T-helper 1 cell treated with Interleukin-12 subunit alpha and Interleukin-12 subunit beta and Interleukin-4 antibody, amounts not matched to agents 30 μg/mL and 1 μg/mL, for 36 hours (primary cell): ENCODE data around the gene MEG3.
"Not testable (repeated sequence)": the region's sequence is repeated elsewhere in the genome, so short reads cannot be mapped to it uniquely, and the experiment has no call there.

ENCODE experiments used
- H3K27ac Mint-ChIP-seq: one replicate; pipeline ENCODE4 v1.8.0; 2021; ENCODE audit warnings: mild to moderate bottlenecking, mixed read lengths
- H3K27me3 Mint-ChIP-seq: one replicate; pipeline ENCODE4 v1.8.0; 2021; ENCODE audit warnings: low read depth, mixed read lengths
- H3K36me3 Mint-ChIP-seq: one replicate; pipeline ENCODE4 v1.8.0; 2021; ENCODE audit warnings: low read depth, mixed read lengths
- H3K4me1 Mint-ChIP-seq: one replicate; pipeline ENCODE4 v1.8.0; 2021; ENCODE audit warnings: low read depth, mixed read lengths
- H3K4me3 Mint-ChIP-seq: one replicate; pipeline ENCODE4 v1.8.0; 2021; ENCODE audit warnings: mild to moderate bottlenecking, moderate library complexity, mixed read lengths
- H3K9me3 Mint-ChIP-seq: one replicate; pipeline ENCODE4 v1.8.0; 2021; ENCODE audit warnings: mixed read lengths

The MEG3 gene

GRCh38 chr14:100816286-100816949 lies 9.5 kb upstream of the MEG3 start:
- no peaks in the 10 kb centered on the region for H3K9me3 Mint-ChIP-seq
- no peak overlapping the region for H3K4me3 Mint-ChIP-seq
- no peaks in the 10 kb centered on the region for H3K27me3 Mint-ChIP-seq
- H3K4me1 Mint-ChIP-seq, result no peaks in the 10 kb centered on the region
- no peak overlapping the region for H3K27ac Mint-ChIP-seq
- no peaks in the 10 kb centered on the region for H3K36me3 Mint-ChIP-seq

GRCh38 chr14:100816950-100817901 lies 8.7 kb upstream of the MEG3 start:
- H3K4me3 Mint-ChIP-seq, result no peak overlapping the region
- H3K9me3 Mint-ChIP-seq, result no peaks in the 10 kb centered on the region
- H3K36me3 Mint-ChIP-seq, result no peaks in the 10 kb centered on the region
- no peaks in the 10 kb centered on the region for H3K4me1 Mint-ChIP-seq
- H3K27ac Mint-ChIP-seq, result no peak overlapping the region
- no peaks in the 10 kb centered on the region for H3K27me3 Mint-ChIP-seq

- H3K27me3 Mint-ChIP-seq, result peaks cover 8% of the 10 kb centered on the region
- H3K36me3 Mint-ChIP-seq, result no peaks in the 10 kb centered on the region
- no peak overlapping the region for H3K27ac Mint-ChIP-seq
- no peak overlapping the region for H3K4me3 Mint-ChIP-seq
- H3K4me1 Mint-ChIP-seq, result no peaks in the 10 kb centered on the region
- H3K9me3 Mint-ChIP-seq, result no peaks in the 10 kb centered on the region
Measured at GRCh38 chr14:100818221-100818699, 7.7 kb upstream of the MEG3 start.

GRCh38 chr14:100818923-100819322 lies 7.0 kb upstream of the MEG3 start:
- H3K36me3 Mint-ChIP-seq, H3K4me1 Mint-ChIP-seq, H3K27ac Mint-ChIP-seq, H3K9me3 Mint-ChIP-seq, H3K4me3 Mint-ChIP-seq: not testable (repeated sequence)
- H3K27me3 Mint-ChIP-seq, result peaks cover 12% of the 10 kb centered on the region

- Mint-ChIP-seq H3K4me1 (no peaks in the 10 kb centered on the region), H3K9me3 (no peaks in the 10 kb centered on the region), H3K27ac (no peak overlapping the region), H3K4me3 (no peak overlapping the region), H3K27me3 (peaks cover 13% of the 10 kb centered on the region), H3K36me3 (no peaks in the 10 kb centered on the region)
Measured at GRCh38 chr14:100819453-100819828, 6.5 kb upstream of the MEG3 start.

- peaks cover 18% of the 10 kb centered on the region for H3K27me3 Mint-ChIP-seq
- no peaks in the 10 kb centered on the region for H3K36me3 Mint-ChIP-seq
- H3K4me3 Mint-ChIP-seq, result no peak overlapping the region
- H3K4me1 Mint-ChIP-seq, result no peaks in the 10 kb centered on the region
- H3K27ac Mint-ChIP-seq, result no peak overlapping the region
- no peaks in the 10 kb centered on the region for H3K9me3 Mint-ChIP-seq
Measured at GRCh38 chr14:100819829-100820475, 6.0 kb upstream of the MEG3 start.

- no peaks in the 10 kb centered on the region for H3K36me3 Mint-ChIP-seq
- H3K4me3 Mint-ChIP-seq, result no peak overlapping the region
- H3K4me1 Mint-ChIP-seq, result no peaks in the 10 kb centered on the region
- peaks cover 27% of the 10 kb centered on the region for H3K27me3 Mint-ChIP-seq
- H3K9me3 Mint-ChIP-seq, result no peaks in the 10 kb centered on the region
- no peak overlapping the region for H3K27ac Mint-ChIP-seq
Measured at GRCh38 chr14:100820957-100821356, 5.0 kb upstream of the MEG3 start.

- Mint-ChIP-seq H3K27me3 (peaks cover 35% of the 10 kb centered on the region), H3K4me1 (no peaks in the 10 kb centered on the region), H3K27ac (no peak overlapping the region), H3K9me3 (no peaks in the 10 kb centered on the region), H3K4me3 (no peak overlapping the region), H3K36me3 (no peaks in the 10 kb centered on the region)
Measured at GRCh38 chr14:100822013-100822412, 3.9 kb upstream of the MEG3 start.

GRCh38 chr14:100822532-100823296 lies 3.2 kb upstream of the MEG3 start:
- Mint-ChIP-seq H3K4me1 (no peaks in the 10 kb centered on the region), H3K4me3 (no peak overlapping the region), H3K9me3 (peaks cover 4% of the 10 kb centered on the region), H3K27me3 (peaks cover 40% of the 10 kb centered on the region), H3K27ac (no peak overlapping the region), H3K36me3 (no peaks in the 10 kb centered on the region)

GRCh38 chr14:100823413-100824080 lies 2.4 kb upstream of the MEG3 start:
- Mint-ChIP-seq H3K4me1 (no peaks in the 10 kb centered on the region), H3K36me3 (no peaks in the 10 kb centered on the region), H3K4me3 (no peak overlapping the region), H3K27me3 (peaks cover 42% of the 10 kb centered on the region), H3K9me3 (peaks cover 4% of the 10 kb centered on the region), H3K27ac (no peak overlapping the region)

GRCh38 chr14:100824091-100824551 lies 1.8 kb upstream of the MEG3 start:
- Mint-ChIP-seq H3K36me3 (no peaks in the 10 kb centered on the region), H3K4me1 (no peaks in the 10 kb centered on the region), H3K4me3 (no peak overlapping the region), H3K27ac (no peak overlapping the region), H3K9me3 (peaks cover 4% of the 10 kb centered on the region), H3K27me3 (peaks cover 46% of the 10 kb centered on the region)

- peaks cover 4% of the 10 kb centered on the region for H3K9me3 Mint-ChIP-seq
- no peaks in the 10 kb centered on the region for H3K4me1 Mint-ChIP-seq
- peaks cover 46% of the 10 kb centered on the region for H3K27me3 Mint-ChIP-seq
- no peaks in the 10 kb centered on the region for H3K36me3 Mint-ChIP-seq
- H3K27ac Mint-ChIP-seq, result no peak overlapping the region
- no peak overlapping the region for H3K4me3 Mint-ChIP-seq
Measured at GRCh38 chr14:100824901-100825712, 811 bp upstream of the MEG3 start.
